Vagina (tissue), 2 donors: Measurements from ENCODE around the gene SLC9A2.

ENCODE experiments used
- POLR2A ChIP-seq, 2 donors: fragments of 450-650 bp; IDR thresholded peaks; one replicate each; pipeline ENCODE4 v1.6.1; 2017; ENCODE audit warnings: antibody characterized with exemption in 2 of 2, mild to moderate bottlenecking in 2 of 2, moderate library complexity in 2 of 2
- TF ChIP-seq, protein P1 (sequence below), 3 experiments: fragments of 450-650 bp in 2 of 3; fragments of 200-600 bp in 1 of 3; sonication (generic) in 1 of 3; IDR thresholded peaks; one replicate each; pipeline ENCODE4 v1.5.1; 2017 to 2019; ENCODE audit warnings: antibody characterized with exemption in 3 of 3, mild to moderate bottlenecking in 2 of 3, moderate library complexity in 2 of 3

DNA sequence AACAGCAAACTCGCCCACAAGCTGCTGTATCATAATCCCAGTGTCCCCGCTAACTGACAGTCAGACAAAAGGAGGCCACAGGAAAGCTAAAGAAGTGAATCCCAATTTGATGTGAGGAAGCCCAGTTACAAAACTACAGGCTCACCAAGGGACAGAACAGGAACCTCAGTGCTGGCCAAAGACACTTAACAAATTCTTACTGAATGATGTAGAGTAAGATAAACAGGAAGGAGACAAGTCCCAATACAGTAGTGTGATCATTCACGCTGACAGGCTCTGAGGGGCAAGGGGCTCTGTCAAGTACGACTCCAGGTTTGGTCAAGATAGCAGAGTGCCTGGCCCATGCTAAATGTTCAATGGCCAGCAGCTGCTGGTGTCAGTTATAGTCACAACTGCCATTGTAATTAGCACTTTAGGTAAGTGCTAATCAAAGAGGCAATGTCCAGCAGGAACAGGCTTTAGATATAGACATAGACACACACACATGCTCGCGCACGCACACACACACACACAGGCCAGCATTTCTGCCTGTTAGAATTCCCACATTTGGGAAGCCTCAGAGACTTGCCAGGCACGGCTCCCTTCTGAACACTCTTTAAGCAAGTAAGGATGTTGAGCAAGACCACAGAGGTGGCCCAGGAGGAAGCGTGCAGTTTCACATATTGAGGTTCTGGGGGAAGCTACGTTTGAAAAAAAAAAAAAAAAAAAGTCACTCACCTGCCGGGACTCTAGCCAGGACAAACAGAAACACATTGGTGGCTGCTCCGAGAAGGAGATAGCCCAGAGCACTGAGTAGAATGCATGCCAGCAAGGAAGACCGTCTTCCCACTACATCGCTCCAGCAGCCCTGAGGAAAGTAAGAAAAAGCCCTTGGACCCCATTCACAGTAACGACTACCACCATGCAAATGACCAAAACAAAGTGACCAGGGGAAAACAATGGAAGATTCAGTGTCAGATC, 107.1 kb downstream of the SLC9A2 start:
- TF ChIP-seq, protein P1, sequence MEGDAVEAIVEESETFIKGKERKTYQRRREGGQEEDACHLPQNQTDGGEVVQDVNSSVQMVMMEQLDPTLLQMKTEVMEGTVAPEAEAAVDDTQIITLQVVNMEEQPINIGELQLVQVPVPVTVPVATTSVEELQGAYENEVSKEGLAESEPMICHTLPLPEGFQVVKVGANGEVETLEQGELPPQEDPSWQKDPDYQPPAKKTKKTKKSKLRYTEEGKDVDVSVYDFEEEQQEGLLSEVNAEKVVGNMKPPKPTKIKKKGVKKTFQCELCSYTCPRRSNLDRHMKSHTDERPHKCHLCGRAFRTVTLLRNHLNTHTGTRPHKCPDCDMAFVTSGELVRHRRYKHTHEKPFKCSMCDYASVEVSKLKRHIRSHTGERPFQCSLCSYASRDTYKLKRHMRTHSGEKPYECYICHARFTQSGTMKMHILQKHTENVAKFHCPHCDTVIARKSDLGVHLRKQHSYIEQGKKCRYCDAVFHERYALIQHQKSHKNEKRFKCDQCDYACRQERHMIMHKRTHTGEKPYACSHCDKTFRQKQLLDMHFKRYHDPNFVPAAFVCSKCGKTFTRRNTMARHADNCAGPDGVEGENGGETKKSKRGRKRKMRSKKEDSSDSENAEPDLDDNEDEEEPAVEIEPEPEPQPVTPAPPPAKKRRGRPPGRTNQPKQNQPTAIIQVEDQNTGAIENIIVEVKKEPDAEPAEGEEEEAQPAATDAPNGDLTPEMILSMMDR (IDR thresholded peaks at IDR 0.05), result no peak
- no peak for TF ChIP-seq POLR2A (IDR thresholded peaks at IDR 0.05)
